K562 (cell line): ENCODE data around the gene C9orf50. TPM values are rescaled to one million over a fixed set of nuclear protein-coding genes. Genes with fewer than 3 reads are reported as not detected.
A peak's percentile ranks its signal among the peaks of the same experiment; 100 is the strongest.

Experiments
- ARNT ChIP-seq, 2 experiments: fragments of 450-650 bp; IDR thresholded peaks; 2 replicates each; pipeline ENCODE4 v1.6.1; 2016; ENCODE audit warnings: mild to moderate bottlenecking in 1 of 2
- CBX5 ChIP-seq: IDR thresholded peaks from 2 replicates; pipeline ENCODE4 v1.6.1; 2014; ENCODE audit warnings: low read depth, borderline replicate concordance
- CC2D1A ChIP-seq: fragments of 450-650 bp; IDR thresholded peaks from 2 replicates; pipeline ENCODE4 v1.6.1; 2017; ENCODE audit warnings: mild to moderate bottlenecking
- EP300 ChIP-seq: IDR thresholded peaks from 2 replicates; pipeline ENCODE4 v1.6.1; 2012; ENCODE audit warnings: low read length, improper control_type of control experiment
- FOXP1 ChIP-seq: sonication (generic); formaldehyde crosslinking; IDR thresholded peaks from 2 replicates; pipeline ENCODE4 v1.8.0; 2022; ENCODE audit warnings: mild to moderate bottlenecking, missing genetic modification reagents
- MTA3 ChIP-seq: fragments of 450-650 bp; formaldehyde crosslinking; IDR thresholded peaks from 2 replicates; pipeline ENCODE4 v1.6.1; 2017; ENCODE audit warnings: mild to moderate bottlenecking, borderline replicate concordance
- MYBL2 ChIP-seq, 2 experiments: fragments of 450-650 bp in 1 of 2; sonication (generic) in 1 of 2; formaldehyde crosslinking in 1 of 2; IDR thresholded peaks; 2 replicates each; pipeline versions ENCODE4 v1.6.1 to v1.8.1; 2017 to 2022; ENCODE audit warnings: borderline replicate concordance in 1 of 2, inconsistent platforms in 1 of 2, low read depth in 1 of 2, mild to moderate bottlenecking in 1 of 2, missing genetic modification reagents in 1 of 2, moderate library complexity in 1 of 2
- NCOA1 ChIP-seq: fragments of 450-650 bp; IDR thresholded peaks from 2 replicates; pipeline ENCODE4 v1.6.1; 2016; ENCODE audit warnings: low read depth
- POLR2H ChIP-seq: IDR thresholded peaks from 2 replicates; pipeline ENCODE4 v1.6.1; 2016; ENCODE audit warnings: missing genetic modification characterization, low read depth, mild to moderate bottlenecking, control low read depth, missing compliant biosample characterization, moderate library complexity
- PURB ChIP-seq: sonication (generic); formaldehyde crosslinking; IDR thresholded peaks from 2 replicates; pipeline ENCODE4 v1.9.0; 2021; ENCODE audit warnings: low read depth, mild to moderate bottlenecking, missing genetic modification reagents
- RBM25 ChIP-seq: fragments of 200-400 bp; formaldehyde crosslinking; IDR thresholded peaks from 2 replicates; pipeline ENCODE4 v1.6.1; 2018; ENCODE audit warnings: low read length, low read depth, moderate library complexity; ENCODE audit not compliant: severe bottlenecking
- TBL1XR1 ChIP-seq, 2 experiments: IDR thresholded peaks; 2 replicates each; pipeline ENCODE4 v1.6.1; 2012; ENCODE audit warnings: improper control_type of control experiment in 2 of 2, low read length in 2 of 2, mild to moderate bottlenecking in 1 of 2
- ZNF444 ChIP-seq: fragments of 250-450 bp; sonication (Bioruptor Pico); IDR thresholded peaks from 2 replicates; pipeline ENCODE4 v1.4.0; 2020; ENCODE audit warnings: mild to moderate bottlenecking, moderate library complexity
- ZSCAN32 ChIP-seq: fragments of 450-650 bp; formaldehyde crosslinking; IDR thresholded peaks from 2 replicates; pipeline ENCODE4 v1.4.0; 2020; ENCODE audit warnings: mild to moderate bottlenecking, moderate library complexity
- polyA plus RNA-seq, 8 experiments: library from polyadenylated mRNA; depleted of rRNA in 4 of 8; stranded (reverse) in 5 of 8; unstranded in 3 of 8; fragments of >200 nt; fragmentation: Nextera tagmentation in 2 of 8; fragmentation: Illumina TruSeq in 1 of 8; extraction: Ambion mirVana in 2 of 8; extraction: Trizol in 1 of 8; gene quantifications; 2 replicates each; pipeline versions ENCODE4 v1.2.1 to v1.2.3, GENCODE V29; 2011 to 2014; ENCODE audit warnings: inconsistent platforms in 1 of 8, missing spikeins in 1 of 8
- total RNA-seq, 7 experiments: library from RNA; depleted of rRNA in 6 of 7; stranded (reverse); fragments of >200 nt in 6 of 7; fragmentation: Illumina TruSeq in 2 of 7; extraction: Trizol in 2 of 7; gene quantifications; 2 replicates each; pipeline versions ENCODE4 v1.2.1 to v1.2.3, GENCODE V29; 2011 to 2021; ENCODE audit warnings: low replicate concordance in 1 of 7
- TF ChIP-seq, protein P1 (sequence below): fragments of 250-450 bp; sonication (Bioruptor Pico); IDR thresholded peaks from 2 replicates; pipeline ENCODE4 v1.8.0; 2021; ENCODE audit warnings: moderate library complexity, mild to moderate bottlenecking, inconsistent platforms
- TF ChIP-seq, protein P2 (sequence below): sonication (generic); formaldehyde crosslinking; IDR thresholded peaks from 2 replicates; pipeline ENCODE4 v1.8.0; 2023; ENCODE audit warnings: mild to moderate bottlenecking, missing genetic modification reagents
- TF ChIP-seq, protein P3 (sequence below): fragments of 450-650 bp; IDR thresholded peaks from 2 replicates; pipeline ENCODE4 v1.7.1; 2018; ENCODE audit warnings: mild to moderate bottlenecking, low read depth; ENCODE audit not compliant: partially characterized antibody
- TF ChIP-seq, protein P4 (sequence below), 3 experiments: fragments of 200-800 bp in 1 of 3; fragments of 250-450 bp in 1 of 3; fragments of 450-650 bp in 1 of 3; sonication (Bioruptor Pico) in 1 of 3; sonication (Bioruptor generic) in 1 of 3; formaldehyde crosslinking in 1 of 3; IDR thresholded peaks; 2 replicates each; pipeline versions ENCODE4 v1.6.1 to v1.8.0; 2016 to 2022; ENCODE audit warnings: mild to moderate bottlenecking in 2 of 3, missing genetic modification characterization in 2 of 3, missing compliant biosample characterization in 1 of 3, moderate library complexity in 1 of 3

C9orf50 gene
- total and polyA plus RNA-seq, 9 of the 15 experiments (the other 6 are each of a cell fraction or from before 2014, with no cell fraction given), result not detected

DNA sequence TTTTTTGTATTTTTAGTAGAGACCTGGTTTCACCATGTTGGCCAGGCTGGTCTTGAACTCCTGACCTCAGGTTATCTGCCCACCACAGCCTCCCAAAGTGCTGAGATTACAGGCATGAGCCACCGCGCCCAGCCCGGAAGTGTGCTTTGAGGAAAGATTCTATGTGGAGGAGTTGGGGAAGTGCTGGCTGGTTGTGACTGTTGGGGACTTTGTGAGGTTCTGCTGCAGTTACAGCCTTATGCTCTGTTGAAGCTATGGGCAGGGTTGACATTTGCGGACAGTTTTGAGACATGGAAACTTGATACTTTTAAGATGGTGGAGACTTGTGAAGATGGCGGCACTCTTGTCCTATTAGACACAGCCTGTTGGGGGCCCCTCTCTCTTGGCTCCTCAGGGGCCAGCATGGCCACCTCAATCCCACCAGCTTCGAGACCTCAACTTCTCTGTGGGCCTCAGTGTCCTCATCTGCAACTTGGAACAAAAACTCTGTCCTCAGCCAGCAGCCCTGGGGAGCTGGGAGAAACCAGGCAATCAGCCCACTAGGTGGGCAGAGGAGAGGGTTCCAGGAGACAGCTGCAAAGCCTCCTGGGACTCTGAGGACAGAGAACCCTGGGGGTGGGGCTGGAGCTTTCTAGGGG is 24.9 kb downstream of the C9orf50 start (continued):
- TF ChIP-seq PURB, result no peak
- TF ChIP-seq ARNT (IDR thresholded peaks at IDR 0.05), result peak; percentile 87 to 94
- TF ChIP-seq POLR2H, result no peak
- no peak for TF ChIP-seq MYBL2 (IDR thresholded peaks at IDR 0.05; ENCODE audit: low read depth)
- TF ChIP-seq MYBL2 (CRISPR knock-in tag; IDR thresholded peaks at IDR 0.05; ENCODE audit: borderline replicate concordance), result no peak
- TF ChIP-seq, protein P1, sequence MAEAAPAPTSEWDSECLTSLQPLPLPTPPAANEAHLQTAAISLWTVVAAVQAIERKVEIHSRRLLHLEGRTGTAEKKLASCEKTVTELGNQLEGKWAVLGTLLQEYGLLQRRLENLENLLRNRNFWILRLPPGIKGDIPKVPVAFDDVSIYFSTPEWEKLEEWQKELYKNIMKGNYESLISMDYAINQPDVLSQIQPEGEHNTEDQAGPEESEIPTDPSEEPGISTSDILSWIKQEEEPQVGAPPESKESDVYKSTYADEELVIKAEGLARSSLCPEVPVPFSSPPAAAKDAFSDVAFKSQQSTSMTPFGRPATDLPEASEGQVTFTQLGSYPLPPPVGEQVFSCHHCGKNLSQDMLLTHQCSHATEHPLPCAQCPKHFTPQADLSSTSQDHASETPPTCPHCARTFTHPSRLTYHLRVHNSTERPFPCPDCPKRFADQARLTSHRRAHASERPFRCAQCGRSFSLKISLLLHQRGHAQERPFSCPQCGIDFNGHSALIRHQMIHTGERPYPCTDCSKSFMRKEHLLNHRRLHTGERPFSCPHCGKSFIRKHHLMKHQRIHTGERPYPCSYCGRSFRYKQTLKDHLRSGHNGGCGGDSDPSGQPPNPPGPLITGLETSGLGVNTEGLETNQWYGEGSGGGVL (CRISPR knock-in tag), result no peak
- TF ChIP-seq ZNF444 (CRISPR knock-in tag), result no peak
- TF ChIP-seq, protein P2, sequence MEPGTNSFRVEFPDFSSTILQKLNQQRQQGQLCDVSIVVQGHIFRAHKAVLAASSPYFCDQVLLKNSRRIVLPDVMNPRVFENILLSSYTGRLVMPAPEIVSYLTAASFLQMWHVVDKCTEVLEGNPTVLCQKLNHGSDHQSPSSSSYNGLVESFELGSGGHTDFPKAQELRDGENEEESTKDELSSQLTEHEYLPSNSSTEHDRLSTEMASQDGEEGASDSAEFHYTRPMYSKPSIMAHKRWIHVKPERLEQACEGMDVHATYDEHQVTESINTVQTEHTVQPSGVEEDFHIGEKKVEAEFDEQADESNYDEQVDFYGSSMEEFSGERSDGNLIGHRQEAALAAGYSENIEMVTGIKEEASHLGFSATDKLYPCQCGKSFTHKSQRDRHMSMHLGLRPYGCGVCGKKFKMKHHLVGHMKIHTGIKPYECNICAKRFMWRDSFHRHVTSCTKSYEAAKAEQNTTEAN, result no peak
- TF ChIP-seq TBL1XR1 (IDR thresholded peaks at IDR 0.05; ENCODE audit: low read length in 2 of 2), result peak in 1 of 2 experiments; percentile 27; a peak in 1 of 4 replicates
- TF ChIP-seq MTA3, result peak; percentile 64; the same call in 1 of the 2 replicates
- no peak for TF ChIP-seq CBX5
- TF ChIP-seq, protein P3, sequence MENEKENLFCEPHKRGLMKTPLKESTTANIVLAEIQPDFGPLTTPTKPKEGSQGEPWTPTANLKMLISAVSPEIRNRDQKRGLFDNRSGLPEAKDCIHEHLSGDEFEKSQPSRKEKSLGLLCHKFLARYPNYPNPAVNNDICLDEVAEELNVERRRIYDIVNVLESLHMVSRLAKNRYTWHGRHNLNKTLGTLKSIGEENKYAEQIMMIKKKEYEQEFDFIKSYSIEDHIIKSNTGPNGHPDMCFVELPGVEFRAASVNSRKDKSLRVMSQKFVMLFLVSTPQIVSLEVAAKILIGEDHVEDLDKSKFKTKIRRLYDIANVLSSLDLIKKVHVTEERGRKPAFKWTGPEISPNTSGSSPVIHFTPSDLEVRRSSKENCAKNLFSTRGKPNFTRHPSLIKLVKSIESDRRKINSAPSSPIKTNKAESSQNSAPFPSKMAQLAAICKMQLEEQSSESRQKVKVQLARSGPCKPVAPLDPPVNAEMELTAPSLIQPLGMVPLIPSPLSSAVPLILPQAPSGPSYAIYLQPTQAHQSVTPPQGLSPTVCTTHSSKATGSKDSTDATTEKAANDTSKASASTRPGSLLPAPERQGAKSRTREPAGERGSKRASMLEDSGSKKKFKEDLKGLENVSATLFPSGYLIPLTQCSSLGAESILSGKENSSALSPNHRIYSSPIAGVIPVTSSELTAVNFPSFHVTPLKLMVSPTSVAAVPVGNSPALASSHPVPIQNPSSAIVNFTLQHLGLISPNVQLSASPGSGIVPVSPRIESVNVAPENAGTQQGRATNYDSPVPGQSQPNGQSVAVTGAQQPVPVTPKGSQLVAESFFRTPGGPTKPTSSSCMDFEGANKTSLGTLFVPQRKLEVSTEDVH, result no peak
- TF ChIP-seq FOXP1 (CRISPR knock-in tag), result no peak
- TF ChIP-seq, protein P4, sequence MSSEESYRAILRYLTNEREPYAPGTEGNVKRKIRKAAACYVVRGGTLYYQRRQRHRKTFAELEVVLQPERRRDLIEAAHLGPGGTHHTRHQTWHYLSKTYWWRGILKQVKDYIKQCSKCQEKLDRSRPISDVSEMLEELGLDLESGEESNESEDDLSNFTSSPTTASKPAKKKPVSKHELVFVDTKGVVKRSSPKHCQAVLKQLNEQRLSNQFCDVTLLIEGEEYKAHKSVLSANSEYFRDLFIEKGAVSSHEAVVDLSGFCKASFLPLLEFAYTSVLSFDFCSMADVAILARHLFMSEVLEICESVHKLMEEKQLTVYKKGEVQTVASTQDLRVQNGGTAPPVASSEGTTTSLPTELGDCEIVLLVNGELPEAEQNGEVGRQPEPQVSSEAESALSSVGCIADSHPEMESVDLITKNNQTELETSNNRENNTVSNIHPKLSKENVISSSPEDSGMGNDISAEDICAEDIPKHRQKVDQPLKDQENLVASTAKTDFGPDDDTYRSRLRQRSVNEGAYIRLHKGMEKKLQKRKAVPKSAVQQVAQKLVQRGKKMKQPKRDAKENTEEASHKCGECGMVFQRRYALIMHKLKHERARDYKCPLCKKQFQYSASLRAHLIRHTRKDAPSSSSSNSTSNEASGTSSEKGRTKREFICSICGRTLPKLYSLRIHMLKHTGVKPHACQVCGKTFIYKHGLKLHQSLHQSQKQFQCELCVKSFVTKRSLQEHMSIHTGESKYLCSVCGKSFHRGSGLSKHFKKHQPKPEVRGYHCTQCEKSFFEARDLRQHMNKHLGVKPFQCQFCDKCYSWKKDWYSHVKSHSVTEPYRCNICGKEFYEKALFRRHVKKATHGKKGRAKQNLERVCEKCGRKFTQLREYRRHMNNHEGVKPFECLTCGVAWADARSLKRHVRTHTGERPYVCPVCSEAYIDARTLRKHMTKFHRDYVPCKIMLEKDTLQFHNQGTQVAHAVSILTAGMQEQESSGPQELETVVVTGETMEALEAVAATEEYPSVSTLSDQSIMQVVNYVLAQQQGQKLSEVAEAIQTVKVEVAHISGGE (CRISPR knock-in tag; IDR thresholded peaks at IDR 0.05), result peak in 1 of 3 experiments; percentile 54; a peak in 2 of 6 replicates
- no peak for TF ChIP-seq ZSCAN32
- peak; percentile 70 for TF ChIP-seq EP300
- TF ChIP-seq RBM25, result no peak
- TF ChIP-seq NCOA1, result peak; percentile 81
- peak; percentile 74; the same call in 1 of the 2 replicates for TF ChIP-seq CC2D1A
